Lower leg skin (tissue), 4 donors: Measurements from ENCODE around the gene THADA. TPM values are rescaled to one million over a fixed set of nuclear protein-coding genes. Genes with fewer than 3 reads are reported as not detected.
"Not testable (repeated sequence)": the region's sequence is repeated elsewhere in the genome, so short reads cannot be mapped to it uniquely, and the experiment has no call there.

Experiments used
- DNase-seq, 2 donors: peaks; one replicate each; pipeline ENCODE4 v3.0.0-alpha.2; 2019; ENCODE audit warnings: low spot score in 2 of 2
- H3K4me3 ChIP-seq: fragments of 200-600 bp; sonication (generic); 2 replicates; pipeline ENCODE4 v1.5.1; 2017; ENCODE audit warnings: mild to moderate bottlenecking, low read depth; ENCODE audit not compliant: poor library complexity, severe bottlenecking
- CTCF ChIP-seq, 3 donors: fragments of 450-650 bp; IDR thresholded peaks; one replicate each; pipeline ENCODE4 v1.5.1; 2016; ENCODE audit warnings: antibody characterized with exemption in 3 of 3, mild to moderate bottlenecking in 3 of 3, moderate library complexity in 2 of 3
- POLR2A ChIP-seq, 2 donors: fragments of 450-650 bp; IDR thresholded peaks; one replicate each; pipeline ENCODE4 v1.6.1; 2016 to 2017; ENCODE audit warnings: antibody characterized with exemption in 2 of 2, mild to moderate bottlenecking in 1 of 2, moderate library complexity in 1 of 2
- WGBS, 2 donors: methylation state at CpG; one replicate each; pipeline ENCODE4 v1.1.5; 2018; 5-methylcytosine and 5-hydroxymethylcytosine counted together
- intact Hi-C: fragments of 100-400 bp; cut with DNase I; formaldehyde crosslinking; loops from one replicate; pipeline ENCODE4 v1.15.0; 2023; ENCODE audit warnings: low total_unique reads
- total RNA-seq, 4 donors: library from RNA; depleted of rRNA; stranded (reverse); fragments of >200 nt; gene quantifications; one replicate each; pipeline ENCODE4 v1.1.0, GENCODE V29; 2016

Gene THADA
- total RNA-seq, 4 donors from 2014 or later = 19.5 to 26.4 (median 22.2) TPM

GRCh38 chr2:43292297-43292696 is 303.5 kb downstream of the THADA start:
- no peak overlapping the region for H3K4me3 ChIP-seq
- intact Hi-C loops = no loop called here
- DNase-seq = no peak
- no peak for TF ChIP-seq CTCF (IDR thresholded peaks at IDR 0.05)
- TF ChIP-seq POLR2A (IDR thresholded peaks at IDR 0.05) = no peak
- WGBS, 2 donors = 89 to 100% methylated on average over 1 of the region's 1 CpG

GRCh38 chr2:43289331-43289730 is 306.5 kb downstream of the THADA start:
- intact Hi-C loops = no loop called here
- WGBS, 2 donors = 90 to 91% methylated on average over 4 of the region's 4 CpGs

GRCh38 chr2:43288417-43289305 is 307.2 kb downstream of the THADA start:
- no peak for DNase-seq
- H3K4me3 ChIP-seq = no peak overlapping the region
- TF ChIP-seq POLR2A (IDR thresholded peaks at IDR 0.05) = no peak
- no peak for TF ChIP-seq CTCF (IDR thresholded peaks at IDR 0.05)
- WGBS, 2 donors = 90 to 94% methylated on average over 4 of the region's 4 CpGs
- intact Hi-C loops = no loop called here

More at GRCh38 chr2:43289331-43289730, 306.5 kb downstream of the THADA start:
- TF ChIP-seq POLR2A (IDR thresholded peaks at IDR 0.05) (no peak), CTCF (IDR thresholded peaks at IDR 0.05) (no peak)
- no peak for DNase-seq
- no peak overlapping the region for H3K4me3 ChIP-seq

GRCh38 chr2:43285987-43286386 is 309.9 kb downstream of the THADA start:
- intact Hi-C loops = no loop called here
- DNase-seq = peak in 1 of 2 donors; percentile 13
- TF ChIP-seq CTCF (IDR thresholded peaks at IDR 0.05) (no peak), POLR2A (IDR thresholded peaks at IDR 0.05) (no peak)

GRCh38 chr2:43284967-43285366 is 310.9 kb downstream of the THADA start:
- no peak for TF ChIP-seq CTCF (IDR thresholded peaks at IDR 0.05)
- TF ChIP-seq POLR2A (IDR thresholded peaks at IDR 0.05) = no peak
- 94 to 95% methylated on average over 1 of the region's 1 CpG for WGBS, 2 donors
- no peak overlapping the region for H3K4me3 ChIP-seq
- intact Hi-C loops = no loop called here
- peak in 1 of 2 donors; percentile 39 for DNase-seq

More at GRCh38 chr2:43285987-43286386, 309.9 kb downstream of the THADA start:
- no peak overlapping the region for H3K4me3 ChIP-seq
- WGBS, 2 donors = 83 to 91% methylated on average over 2 of the region's 2 CpGs

- DNase-seq, H3K4me3 ChIP-seq, intact Hi-C loops: not testable (repeated sequence)
- WGBS, 2 donors = 97 to 98% methylated on average over 6 of the region's 6 CpGs
Measured at GRCh38 chr2:43284347-43284746, 311.5 kb downstream of the THADA start.
